Endothelial cell of umbilical vein (primary cell): ENCODE results near the gene PGR. TPM values are rescaled to one million over a fixed set of nuclear protein-coding genes. Genes with fewer than 3 reads are reported as not detected.

Experiments used
- BruUV-seq: library from RNA; stranded (reverse); fragments of 400-500 nt; replicated peaks from 2 replicates; lab custom pipeline; 2021; lab: Mats Ljungman, UMichigan
- CTCF ChIA-PET: fragments of 300-600, 350-600 bp; sonication (Branson Sonifier 250); formaldehyde crosslinking; loops from one replicate; lab custom pipeline; 2021; ENCODE audit warnings: antibody characterized with exemption, inconsistent platforms; lab: Charles Lee
- POLR2A ChIA-PET: fragments of 300-600, 350-600 bp; sonication (Branson Sonifier 250); formaldehyde crosslinking; loops from one replicate; lab custom pipeline; 2021; ENCODE audit warnings: antibody characterized with exemption, inconsistent platforms; lab: Charles Lee
- DNase-seq: peaks from one replicate; pipeline ENCODE4 v3.0.0-alpha.2; 2011; ENCODE audit warnings: low read depth, low spot score
- FAIRE-seq: peaks from 2 replicates; lab custom pipeline; 2011; peaks lifted over from hg19 to GRCh38; lab: Jason Lieb, UNC
- H2AFZ ChIP-seq: 2 replicates; pipeline ENCODE4 v1.6.0; 2012; ENCODE audit warnings: low read depth, low read length, control low read depth, inconsistent platforms
- H3K27ac ChIP-seq: 2 replicates; pipeline ENCODE4 v1.5.1; 2011; ENCODE audit warnings: low read depth, mild to moderate bottlenecking, control low read depth, low read length, moderate library complexity; ENCODE audit not compliant: insufficient read depth
- H3K27me3 ChIP-seq, 2 experiments: 2 replicates each; pipeline versions ENCODE4 v1.6.0 to v1.6.1; 2011; ENCODE audit warnings: low read length in 2 of 2, mixed read lengths in 1 of 2; ENCODE audit not compliant: control insufficient read depth in 2 of 2, insufficient read depth in 2 of 2
- H3K36me3 ChIP-seq, 2 experiments: 2 replicates in 1 of 2; 3 replicates in 1 of 2; pipeline ENCODE4 v1.5.1; 2011; ENCODE audit warnings: low read length in 2 of 2, mild to moderate bottlenecking in 1 of 2, moderate library complexity in 1 of 2; ENCODE audit not compliant: control insufficient read depth in 2 of 2, insufficient read depth in 2 of 2; ENCODE audit errors: extremely low read depth in 1 of 2
- H3K4me1 ChIP-seq: 3 replicates; pipeline ENCODE4 v1.5.1; 2011; ENCODE audit warnings: mild to moderate bottlenecking, low read length; ENCODE audit not compliant: control insufficient read depth, insufficient read depth; ENCODE audit errors: extremely low read depth
- H3K4me2 ChIP-seq: 2 replicates; pipeline ENCODE4 v1.6.1; 2011; ENCODE audit warnings: low read length, control low read depth, mixed read lengths; ENCODE audit not compliant: insufficient read depth
- H3K4me3 ChIP-seq, 3 experiments: fragments of 200-600 bp in 1 of 3; sonication (generic), shearing (Covaris generic) in 1 of 3; replicated peaks in 1 of 3; 2 replicates each; pipeline ENCODE4 v1.5.1; 2011 to 2016; ENCODE audit warnings: control low read depth in 3 of 3, low read length in 3 of 3, mild to moderate bottlenecking in 2 of 3, inconsistent platforms in 1 of 3, low read depth in 1 of 3, moderate library complexity in 1 of 3; ENCODE audit not compliant: insufficient read depth in 1 of 3
- H3K79me2 ChIP-seq: 2 replicates; pipeline ENCODE4 v1.6.0; 2012; ENCODE audit warnings: low read length, inconsistent platforms; ENCODE audit not compliant: control insufficient read depth, insufficient read depth
- H3K9ac ChIP-seq: replicated peaks from 2 replicates; pipeline ENCODE3; 2011; ENCODE audit warnings: low read length, control low read depth; ENCODE audit not compliant: insufficient read depth; ENCODE audit errors: extremely low read depth
- H3K9me1 ChIP-seq: replicated peaks from 3 replicates; pipeline ENCODE4 v1.6.0; 2011; ENCODE audit warnings: mild to moderate bottlenecking, low read length; ENCODE audit not compliant: control insufficient read depth, insufficient read depth; ENCODE audit errors: extremely low read depth
- H3K9me3 ChIP-seq: replicated peaks from 2 replicates; pipeline ENCODE4 v1.5.1; 2012; ENCODE audit warnings: low read length, inconsistent platforms; ENCODE audit not compliant: control insufficient read depth, insufficient read depth
- H4K20me1 ChIP-seq: replicated peaks from 2 replicates; pipeline ENCODE3; 2011; ENCODE audit warnings: mild to moderate bottlenecking, low read length; ENCODE audit not compliant: control insufficient read depth, insufficient read depth; ENCODE audit errors: extremely low read depth
- CTCF ChIP-seq, 2 donors: IDR thresholded peaks; 1 replicate in 1 of 2; 2 replicates in 1 of 2; pipeline ENCODE4 v1.5.1; 2011; ENCODE audit warnings: low read length in 2 of 2, mild to moderate bottlenecking in 2 of 2, moderate library complexity in 2 of 2, control low read depth in 1 of 2, inconsistent platforms in 1 of 2, low read depth in 1 of 2; ENCODE audit not compliant: insufficient read depth in 1 of 2; ENCODE audit errors: extremely low read depth in 1 of 2
- EZH2 ChIP-seq: IDR thresholded peaks from 2 replicates; pipeline ENCODE4 v1.6.1; 2012; ENCODE audit warnings: borderline replicate concordance, low read depth, mild to moderate bottlenecking, moderate library complexity, low read length, inconsistent platforms; ENCODE audit not compliant: severe bottlenecking
- FOS ChIP-seq: IDR thresholded peaks from 2 replicates; pipeline ENCODE4 v1.6.1; 2011; ENCODE audit warnings: mild to moderate bottlenecking, low read length, moderate library complexity, borderline replicate concordance; ENCODE audit not compliant: insufficient read depth
- GATA2 ChIP-seq: IDR thresholded peaks from 2 replicates; pipeline ENCODE4 v1.7.0; 2011; ENCODE audit warnings: low read depth, mild to moderate bottlenecking, moderate library complexity, mixed read lengths, low read length; ENCODE audit not compliant: insufficient read length, insufficient read depth
- JUN ChIP-seq: IDR thresholded peaks from 2 replicates; pipeline ENCODE4 v1.6.1; 2011; ENCODE audit warnings: borderline replicate concordance, low read depth; ENCODE audit not compliant: insufficient read length, insufficient read depth
- MAX ChIP-seq: IDR thresholded peaks from 2 replicates; pipeline ENCODE4 v1.6.1; 2011; ENCODE audit not compliant: insufficient read depth, insufficient read length
- MYC ChIP-seq: IDR thresholded peaks from one replicate; pipeline ENCODE4 v1.6.1; 2011; ENCODE audit warnings: mild to moderate bottlenecking, low read depth, low read length
- POLR2A ChIP-seq: IDR thresholded peaks from 2 replicates; pipeline ENCODE4 v1.6.1; 2012; ENCODE audit warnings: low read depth, mild to moderate bottlenecking, control low read depth, low read length
- POLR2AphosphoS5 ChIP-seq: IDR thresholded peaks from 2 replicates; pipeline ENCODE4 v1.6.1; 2012; ENCODE audit warnings: low read depth, mild to moderate bottlenecking, control low read depth, low read length, moderate library complexity; ENCODE audit not compliant: insufficient read depth
- dilution Hi-C: fragments of 300-500 bp; cut with MboI; formaldehyde crosslinking; loops from one replicate; pipeline ENCODE4 v1.15.0; 2019; ENCODE audit warnings: low sequenced_read_pairs; ENCODE audit not compliant: extremely low pct_ligation_motif_present
- intact Hi-C: fragments of 100-400 bp; cut with micrococcal nuclease; formaldehyde crosslinking; loops from one replicate; pipeline ENCODE4 v1.10.0; 2022
- polyA plus RNA-seq, 4 experiments: library from polyadenylated mRNA; depleted of rRNA in 3 of 4; stranded (reverse) in 3 of 4; unstranded in 1 of 4; fragments of >200 nt; gene quantifications; 2 replicates each; pipeline versions ENCODE4 v1.2.1 to v1.2.3, GENCODE V29; 2011 to 2012; ENCODE audit warnings: missing spikeins in 1 of 4
- total RNA-seq: library from RNA; stranded (reverse); gene quantifications from 2 replicates; pipeline ENCODE4 v1.2.3, GENCODE V29; 2021

PGR gene
- total and polyA plus RNA-seq, 2 donors (not counting 3 experiments of a cell fraction or from before 2014, with no cell fraction given) = not detected

GRCh38 chr11:101063706-101064105 lies 65.9 kb downstream of the PGR start:
- TF ChIP-seq GATA2 = no peak
- TF ChIP-seq POLR2A = no peak
- TF ChIP-seq MAX = no peak
- no peak for TF ChIP-seq CTCF (IDR thresholded peaks at IDR 0.05; ENCODE audit: extremely low read depth in 1 of 2, insufficient read depth in 1 of 2, low read depth in 1 of 2, low read length in 2 of 2)
- TF ChIP-seq POLR2AphosphoS5 = no peak
- no peak for TF ChIP-seq JUN
- TF ChIP-seq FOS = no peak
- no peak for TF ChIP-seq EZH2
- TF ChIP-seq MYC = no peak
- CTCF ChIA-PET = no interaction called here
- FAIRE-seq (no peak), DNase-seq (no peak)
- BruUV-seq = no TSS peak
- H3K9me1 ChIP-seq = no peaks in the 10 kb centered on the region
- H3K4me1 ChIP-seq = no peaks in the 10 kb centered on the region
- POLR2A ChIA-PET = no interaction called here
- H4K20me1 ChIP-seq = no peaks in the 10 kb centered on the region
- no peak overlapping the region for H3K4me3 ChIP-seq
- H3K27ac ChIP-seq = no peak overlapping the region
- H3K79me2 ChIP-seq = no peaks in the 10 kb centered on the region
- H3K4me2 ChIP-seq = no peak overlapping the region
- H3K27me3 ChIP-seq = no peaks in the 10 kb centered on the region
- H3K9ac ChIP-seq = no peak overlapping the region
- no peaks in the 10 kb centered on the region for H3K9me3 ChIP-seq
- intact Hi-C loops (no loop called here), dilution Hi-C loops (no loop called here)
- no peak overlapping the region for H2AFZ ChIP-seq
- no peaks in the 10 kb centered on the region for H3K36me3 ChIP-seq
